ENCODE results near the gene COLEC11.

- TF ChIP-seq CTCF (IDR thresholded peaks at IDR 0.05) (no peak), EZH2 (IDR thresholded peaks at IDR 0.05; ENCODE audit: borderline replicate concordance, insufficient read depth, low read depth, low read length, poor library complexity, severe bottlenecking) (no peak)
Measured at GRCh38 chr2:3679616-3680393, 84.9 kb downstream of the COLEC11 start.

Data from B cell (primary cell).